ENCODE measurements around the gene NKX2-2.

DNA sequence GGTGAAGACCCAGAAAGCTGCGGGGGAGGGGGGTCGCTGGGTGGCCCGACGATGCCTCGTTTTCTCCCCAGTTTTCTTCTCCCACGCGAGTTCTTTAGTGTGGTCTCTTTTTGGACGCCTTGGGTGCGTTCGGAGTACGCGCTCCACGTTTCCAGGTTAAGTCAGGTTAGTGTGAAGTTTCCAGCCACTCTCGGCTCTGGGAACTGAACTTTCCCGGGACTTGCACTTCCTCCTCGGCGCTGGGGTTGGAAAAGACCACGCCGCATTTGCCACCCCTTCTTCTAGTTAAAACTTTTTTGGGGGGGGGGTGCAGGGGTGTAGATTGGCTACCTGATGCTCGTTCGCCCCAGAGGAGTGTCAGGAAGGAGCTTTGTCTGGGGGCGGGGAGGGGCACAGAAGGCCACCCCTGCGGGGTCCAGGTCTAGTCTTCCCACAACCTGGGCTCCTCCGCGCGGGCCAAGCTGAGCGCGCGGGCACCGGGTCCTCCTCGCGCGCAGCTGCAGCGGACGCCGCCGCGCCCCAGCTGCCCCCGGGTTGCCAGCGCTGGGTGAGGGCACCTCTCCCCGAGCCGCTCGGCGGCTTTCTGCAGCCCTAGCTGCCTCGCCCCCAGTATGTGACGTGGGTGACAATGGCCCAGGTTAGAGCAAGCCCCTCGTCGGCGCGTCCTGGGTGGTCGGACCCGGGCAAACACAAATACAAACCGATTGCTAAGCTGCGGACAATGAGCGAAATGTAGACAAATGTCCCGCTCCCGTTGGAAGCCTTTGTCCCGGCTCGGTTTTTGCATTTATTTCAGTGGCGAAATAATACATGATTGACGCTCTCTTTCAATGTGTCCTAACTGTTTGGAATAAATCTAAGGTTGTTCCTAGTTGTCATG lies 1.7 kb upstream of the NKX2-2 start:
- no peak for TF ChIP-seq SMAD3 (CRISPR knock-in tag; IDR thresholded peaks at IDR 0.05; ENCODE audit: borderline replicate concordance)
- TF ChIP-seq ZNF121 (CRISPR knock-in tag; IDR thresholded peaks at IDR 0.05) = no peak
- no peak for TF ChIP-seq FOXP1 (CRISPR knock-in tag; IDR thresholded peaks at IDR 0.05; ENCODE audit: borderline replicate concordance)
- TF ChIP-seq, protein P1, sequence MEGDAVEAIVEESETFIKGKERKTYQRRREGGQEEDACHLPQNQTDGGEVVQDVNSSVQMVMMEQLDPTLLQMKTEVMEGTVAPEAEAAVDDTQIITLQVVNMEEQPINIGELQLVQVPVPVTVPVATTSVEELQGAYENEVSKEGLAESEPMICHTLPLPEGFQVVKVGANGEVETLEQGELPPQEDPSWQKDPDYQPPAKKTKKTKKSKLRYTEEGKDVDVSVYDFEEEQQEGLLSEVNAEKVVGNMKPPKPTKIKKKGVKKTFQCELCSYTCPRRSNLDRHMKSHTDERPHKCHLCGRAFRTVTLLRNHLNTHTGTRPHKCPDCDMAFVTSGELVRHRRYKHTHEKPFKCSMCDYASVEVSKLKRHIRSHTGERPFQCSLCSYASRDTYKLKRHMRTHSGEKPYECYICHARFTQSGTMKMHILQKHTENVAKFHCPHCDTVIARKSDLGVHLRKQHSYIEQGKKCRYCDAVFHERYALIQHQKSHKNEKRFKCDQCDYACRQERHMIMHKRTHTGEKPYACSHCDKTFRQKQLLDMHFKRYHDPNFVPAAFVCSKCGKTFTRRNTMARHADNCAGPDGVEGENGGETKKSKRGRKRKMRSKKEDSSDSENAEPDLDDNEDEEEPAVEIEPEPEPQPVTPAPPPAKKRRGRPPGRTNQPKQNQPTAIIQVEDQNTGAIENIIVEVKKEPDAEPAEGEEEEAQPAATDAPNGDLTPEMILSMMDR (IDR thresholded peaks at IDR 0.05) = no peak
- TF ChIP-seq, protein P2, sequence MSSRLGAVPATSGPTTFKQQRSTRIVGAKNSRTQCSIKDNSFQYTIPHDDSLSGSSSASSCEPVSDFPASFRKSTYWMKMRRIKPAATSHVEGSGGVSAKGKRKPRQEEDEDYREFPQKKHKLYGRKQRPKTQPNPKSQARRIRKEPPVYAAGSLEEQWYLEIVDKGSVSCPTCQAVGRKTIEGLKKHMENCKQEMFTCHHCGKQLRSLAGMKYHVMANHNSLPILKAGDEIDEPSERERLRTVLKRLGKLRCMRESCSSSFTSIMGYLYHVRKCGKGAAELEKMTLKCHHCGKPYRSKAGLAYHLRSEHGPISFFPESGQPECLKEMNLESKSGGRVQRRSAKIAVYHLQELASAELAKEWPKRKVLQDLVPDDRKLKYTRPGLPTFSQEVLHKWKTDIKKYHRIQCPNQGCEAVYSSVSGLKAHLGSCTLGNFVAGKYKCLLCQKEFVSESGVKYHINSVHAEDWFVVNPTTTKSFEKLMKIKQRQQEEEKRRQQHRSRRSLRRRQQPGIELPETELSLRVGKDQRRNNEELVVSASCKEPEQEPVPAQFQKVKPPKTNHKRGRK (CRISPR knock-in tag; IDR thresholded peaks at IDR 0.05; ENCODE audit: borderline replicate concordance) = no peak
- no peak for TF ChIP-seq ATF1 (CRISPR knock-in tag; IDR thresholded peaks at IDR 0.05)
- TF ChIP-seq, protein P3, sequence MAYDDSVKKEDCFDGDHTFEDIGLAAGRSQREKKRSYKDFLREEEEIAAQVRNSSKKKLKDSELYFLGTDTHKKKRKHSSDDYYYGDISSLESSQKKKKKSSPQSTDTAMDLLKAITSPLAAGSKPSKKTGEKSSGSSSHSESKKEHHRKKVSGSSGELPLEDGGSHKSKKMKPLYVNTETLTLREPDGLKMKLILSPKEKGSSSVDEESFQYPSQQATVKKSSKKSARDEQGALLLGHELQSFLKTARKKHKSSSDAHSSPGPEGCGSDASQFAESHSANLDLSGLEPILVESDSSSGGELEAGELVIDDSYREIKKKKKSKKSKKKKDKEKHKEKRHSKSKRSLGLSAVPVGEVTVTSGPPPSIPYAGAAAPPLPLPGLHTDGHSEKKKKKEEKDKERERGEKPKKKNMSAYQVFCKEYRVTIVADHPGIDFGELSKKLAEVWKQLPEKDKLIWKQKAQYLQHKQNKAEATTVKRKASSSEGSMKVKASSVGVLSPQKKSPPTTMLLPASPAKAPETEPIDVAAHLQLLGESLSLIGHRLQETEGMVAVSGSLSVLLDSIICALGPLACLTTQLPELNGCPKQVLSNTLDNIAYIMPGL (CRISPR knock-in tag; IDR thresholded peaks at IDR 0.05) = no peak
- no peak for TF ChIP-seq JUN (CRISPR knock-in tag; IDR thresholded peaks at IDR 0.05)

Measured in WTC11 (cell line).